GM12801 (cell line): ENCODE results near the gene NTM.

Experiments used
- TF ChIP-seq, protein P1 (sequence below): IDR thresholded peaks from one replicate; pipeline ENCODE4 v1.5.1; 2011; ENCODE audit warnings: control low read depth; ENCODE audit not compliant: insufficient read length; ENCODE audit errors: extremely low read depth

The NTM gene

GRCh38 chr11:132257871-132258270, 887.5 kb downstream of the NTM start:
- TF ChIP-seq, protein P1, sequence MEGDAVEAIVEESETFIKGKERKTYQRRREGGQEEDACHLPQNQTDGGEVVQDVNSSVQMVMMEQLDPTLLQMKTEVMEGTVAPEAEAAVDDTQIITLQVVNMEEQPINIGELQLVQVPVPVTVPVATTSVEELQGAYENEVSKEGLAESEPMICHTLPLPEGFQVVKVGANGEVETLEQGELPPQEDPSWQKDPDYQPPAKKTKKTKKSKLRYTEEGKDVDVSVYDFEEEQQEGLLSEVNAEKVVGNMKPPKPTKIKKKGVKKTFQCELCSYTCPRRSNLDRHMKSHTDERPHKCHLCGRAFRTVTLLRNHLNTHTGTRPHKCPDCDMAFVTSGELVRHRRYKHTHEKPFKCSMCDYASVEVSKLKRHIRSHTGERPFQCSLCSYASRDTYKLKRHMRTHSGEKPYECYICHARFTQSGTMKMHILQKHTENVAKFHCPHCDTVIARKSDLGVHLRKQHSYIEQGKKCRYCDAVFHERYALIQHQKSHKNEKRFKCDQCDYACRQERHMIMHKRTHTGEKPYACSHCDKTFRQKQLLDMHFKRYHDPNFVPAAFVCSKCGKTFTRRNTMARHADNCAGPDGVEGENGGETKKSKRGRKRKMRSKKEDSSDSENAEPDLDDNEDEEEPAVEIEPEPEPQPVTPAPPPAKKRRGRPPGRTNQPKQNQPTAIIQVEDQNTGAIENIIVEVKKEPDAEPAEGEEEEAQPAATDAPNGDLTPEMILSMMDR = no peak

DNA sequence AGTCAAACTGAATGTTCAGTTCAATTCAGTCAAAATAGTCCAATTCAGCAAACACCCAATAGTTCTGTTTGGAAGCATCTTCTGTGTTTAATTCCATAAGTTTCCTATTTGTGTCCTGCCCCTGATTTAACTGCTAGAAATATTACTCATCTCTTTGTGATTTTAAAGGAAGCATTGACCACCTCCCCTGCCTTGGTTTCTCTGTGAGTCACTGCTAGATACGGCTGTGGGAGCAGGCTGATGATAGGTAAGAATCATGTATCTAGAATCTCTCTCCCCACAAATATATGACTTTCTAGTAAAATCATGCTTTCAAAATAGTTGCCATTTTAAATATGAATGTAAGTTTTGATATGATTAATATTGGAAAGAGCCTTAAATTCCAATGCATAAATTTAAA, 888.5 kb downstream of the NTM start:
- TF ChIP-seq, protein P1 = no peak

- TF ChIP-seq, protein P1 = no peak
Measured at GRCh38 chr11:132260636-132261035, 890.2 kb downstream of the NTM start.

GRCh38 chr11:132263241-132263640, 892.8 kb downstream of the NTM start:
- TF ChIP-seq, protein P1 = no peak

- TF ChIP-seq, protein P1 = no peak
Measured at GRCh38 chr11:132263875-132264274, 893.5 kb downstream of the NTM start.

DNA sequence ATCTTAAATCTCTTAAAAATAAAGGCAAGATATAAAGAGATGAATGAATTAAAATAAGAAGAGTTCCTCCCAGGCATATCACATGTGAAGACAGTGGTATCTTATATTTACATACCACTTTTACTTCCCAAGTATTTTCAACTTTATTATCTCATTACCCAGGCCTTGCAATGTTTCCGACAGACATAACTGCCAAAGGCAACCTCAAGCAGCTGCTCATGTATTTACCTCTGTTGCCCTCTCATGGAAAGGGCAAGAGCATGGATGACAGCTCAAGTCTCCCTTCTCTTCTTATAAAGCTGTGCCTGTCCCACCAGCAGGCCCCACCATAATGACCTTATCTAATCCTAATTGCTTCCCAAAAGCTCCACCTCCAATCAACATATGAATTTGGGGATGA, 894.2 kb downstream of the NTM start:
- TF ChIP-seq, protein P1 = no peak

- TF ChIP-seq, protein P1 = no peak
Measured at GRCh38 chr11:132278801-132279574, 908.6 kb downstream of the NTM start.
